Measurements from ENCODE around the gene RGS7BP. TPM values are rescaled to one million over a fixed set of nuclear protein-coding genes. Genes with fewer than 3 reads are reported as not detected.

Gene RGS7BP
- total and polyA plus RNA-seq, 2 of the 13 experiments (the other 11 are each of a cell fraction or from before 2014, with no cell fraction given): not detected

- Histone ChIP-seq H3K4me2 (ENCODE audit: low read depth, low read length) (no peak overlapping the region), H3K9me3 (ENCODE audit: low read length) (no peaks in the 10 kb centered on the region), H3K4me3 (replicated peaks in 1 of 3; ENCODE audit: insufficient read depth in 1 of 3, low read depth in 2 of 3, low read length in 3 of 3) (no peak overlapping the region), H4K20me1 (ENCODE audit: insufficient read depth, low read length) (no peaks in the 10 kb centered on the region), H3K27ac (ENCODE audit: extremely low read length, insufficient read depth, low read length) (no peak overlapping the region), H3K9ac (ENCODE audit: insufficient read depth, low read depth, low read length) (no peak overlapping the region), H3K79me2 (ENCODE audit: insufficient read depth, low read length) (no peaks in the 10 kb centered on the region), H2AFZ (ENCODE audit: low read length) (no peak overlapping the region), H3K4me1 (ENCODE audit: insufficient read depth, low read length) (no peaks in the 10 kb centered on the region), H3K27me3 (ENCODE audit: control insufficient read depth in 1 of 2, insufficient read depth in 2 of 2, low read length in 2 of 2) (no peaks in the 10 kb centered on the region), H3K36me3 (replicated peaks in 1 of 2; ENCODE audit: control insufficient read depth in 1 of 2, insufficient read depth in 2 of 2, low read length in 2 of 2) (no peaks in the 10 kb centered on the region)
- no peak for DNase-seq (ENCODE audit: low spot score)
- intact Hi-C loops (cut with micrococcal nuclease; ENCODE audit: unreplicated experiment) (no loop called here), in situ Hi-C loops (cut with HindIII; ENCODE audit: extremely low pct_ligation_motif_present, low pct_unique_long_range_greater_than_20kb) (no loop called here)
- BruUV-seq (replicated peaks): no TSS peak
- ChIA-PET CTCF (ENCODE audit: low intra/inter-chr PET ratio, low total read pairs) (no interaction called here), POLR2A (no interaction called here)
- ATAC-seq: no peak
- 4% methylated on average over 2 of the region's 2 CpGs for whole genome bisulfite sequencing (ENCODE audit: low lambda C conversion rate)
- no peak for FAIRE-seq
- TF ChIP-seq SOX6 (IDR thresholded peaks at IDR 0.05) (no peak), SOX6 (CRISPR knock-in tag; IDR thresholded peaks at IDR 0.05) (no peak), THAP9 (CRISPR knock-in tag; IDR thresholded peaks at IDR 0.05; ENCODE audit: borderline replicate concordance) (no peak), TFDP1 (CRISPR knock-in tag; IDR thresholded peaks at IDR 0.05; ENCODE audit: borderline replicate concordance) (no peak), ZNF430 (CRISPR knock-in tag; IDR thresholded peaks at IDR 0.05) (no peak), NPAS2 (CRISPR knock-in tag; IDR thresholded peaks at IDR 0.05; ENCODE audit: borderline replicate concordance) (no peak), MNT (IDR thresholded peaks at IDR 0.05) (no peak), AHR (CRISPR knock-in tag; IDR thresholded peaks at IDR 0.05) (no peak), ZFP82 (CRISPR knock-in tag; IDR thresholded peaks at IDR 0.05; ENCODE audit: borderline replicate concordance) (no peak), XRCC5 (optimal IDR thresholded peaks at IDR 0.05; ENCODE audit: low read length) (no peak)
These were observed 13.0 kb downstream of the RGS7BP start for GRCh38 chr5:64518793-64519192.
